Tongue (tissue), 2 donors: ENCODE measurements around the gene ELAVL3. TPM values are rescaled to one million over a fixed set of nuclear protein-coding genes. Genes with fewer than 3 reads are reported as not detected.
"Not testable (repeated sequence)": the region's sequence is repeated elsewhere in the genome, so short reads cannot be mapped to it uniquely, and the experiment has no call there.

Source experiments
- DNase-seq: peaks from one replicate; pipeline ENCODE4 v3.0.0-alpha.2; 2015
- total RNA-seq: library from RNA; depleted of rRNA; stranded (reverse); fragments of >200 nt; gene quantifications from one replicate; pipeline ENCODE4 v1.2.3, GENCODE V29; 2014

Gene ELAVL3
- total RNA-seq, 1 donor from 2014 or later, result 0.31 TPM

DNA sequence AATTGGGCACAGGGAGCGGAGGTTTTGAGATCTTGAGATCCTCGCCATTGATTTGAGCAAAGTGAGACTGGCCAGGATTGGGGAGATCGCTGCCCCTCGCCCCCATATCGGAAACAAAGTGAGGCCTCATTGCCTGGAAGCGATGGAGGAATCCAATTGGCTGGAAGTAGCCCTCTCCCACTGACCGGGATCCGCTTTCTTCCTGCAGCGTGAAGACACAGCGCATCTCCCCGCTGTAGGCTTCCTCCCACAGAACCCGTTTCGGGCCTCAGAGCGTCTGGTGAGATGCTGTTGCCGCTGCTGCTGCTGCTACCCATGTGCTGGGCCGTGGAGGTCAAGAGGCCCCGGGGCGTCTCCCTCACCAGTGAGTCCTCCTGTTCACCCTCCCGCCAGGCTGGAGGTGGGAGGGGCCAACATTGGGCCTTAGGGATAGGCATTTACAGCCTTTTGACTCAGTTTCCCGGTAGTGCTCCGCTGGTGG lies 45.0 kb downstream of the ELAVL3 start:
- DNase-seq, result no peak

GRCh38 chr19:11435057-11435832 lies 45.6 kb downstream of the ELAVL3 start, which contains the start of the genes ODAD3 and PRKCSH:
ODAD3 (minus strand) TSS chr19:11435121; CDS start chr19:11435016, 105 bp downstream.
PRKCSH (plus strand) TSS chr19:11435635; CDS start chr19:11436118, 483 bp downstream.
- DNase-seq, result peak; percentile 100

DNA sequence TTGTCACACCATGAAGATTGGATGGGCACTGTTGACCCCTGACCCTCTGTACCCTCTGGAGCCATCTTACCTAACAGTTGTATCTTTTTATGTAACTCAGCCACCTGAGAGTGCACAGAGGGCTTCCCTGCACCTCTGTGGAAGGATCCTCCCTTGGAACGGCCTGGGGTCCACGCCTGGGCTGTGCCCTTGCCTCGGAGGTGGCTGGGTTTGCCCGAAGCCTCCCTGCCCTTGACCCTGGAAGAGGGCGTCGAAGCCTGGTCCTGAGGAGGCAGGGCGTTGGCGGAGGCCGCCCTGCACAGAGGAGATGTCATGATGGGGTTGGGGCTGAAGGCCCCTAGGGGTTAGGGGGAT lies 46.2 kb downstream of the ELAVL3 start:
- DNase-seq, result no peak

- not testable (repeated sequence) for DNase-seq
Observed at GRCh38 chr19:11433526-11433925, 47.3 kb downstream of the ELAVL3 start.

- DNase-seq, result no peak
Observed at GRCh38 chr19:11426656-11427055, 54.2 kb downstream of the ELAVL3 start.

- DNase-seq, result no peak
Observed at GRCh38 chr19:11425719-11426457, 55.0 kb downstream of the ELAVL3 start.

- DNase-seq, result no peak
Observed at GRCh38 chr19:11423791-11424181, 57.1 kb downstream of the ELAVL3 start.

DNA sequence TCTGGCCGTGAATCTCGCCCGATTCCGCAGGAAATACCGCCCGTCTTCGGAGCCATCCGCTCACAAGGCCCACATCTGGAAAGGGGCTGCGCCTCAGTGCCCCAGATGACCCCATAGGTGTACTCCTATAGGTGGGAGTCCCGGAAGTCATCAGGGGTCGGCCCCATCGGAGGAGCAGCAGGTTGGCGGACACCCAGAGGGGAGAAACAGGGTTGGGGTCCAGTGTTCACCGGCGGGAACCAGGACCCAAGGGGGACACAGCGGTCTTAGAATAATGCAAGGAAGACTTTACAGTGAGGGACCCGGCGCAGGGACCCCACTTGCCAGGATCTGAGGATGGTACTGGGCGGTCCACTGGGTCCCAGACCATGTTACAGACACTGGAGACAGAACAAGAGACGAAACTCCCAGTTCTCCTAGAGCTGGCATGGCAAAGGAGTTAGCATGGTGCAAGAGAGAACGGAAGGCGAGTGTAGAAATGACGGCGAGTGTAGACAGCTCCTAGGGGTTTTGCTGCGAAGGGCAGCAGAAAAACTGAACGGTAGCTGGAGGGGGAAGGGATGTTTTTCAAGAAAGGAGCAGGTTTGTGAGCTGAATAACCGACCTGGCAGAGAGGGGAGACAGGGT lies 57.6 kb downstream of the ELAVL3 start:
- DNase-seq, result no peak

DNA sequence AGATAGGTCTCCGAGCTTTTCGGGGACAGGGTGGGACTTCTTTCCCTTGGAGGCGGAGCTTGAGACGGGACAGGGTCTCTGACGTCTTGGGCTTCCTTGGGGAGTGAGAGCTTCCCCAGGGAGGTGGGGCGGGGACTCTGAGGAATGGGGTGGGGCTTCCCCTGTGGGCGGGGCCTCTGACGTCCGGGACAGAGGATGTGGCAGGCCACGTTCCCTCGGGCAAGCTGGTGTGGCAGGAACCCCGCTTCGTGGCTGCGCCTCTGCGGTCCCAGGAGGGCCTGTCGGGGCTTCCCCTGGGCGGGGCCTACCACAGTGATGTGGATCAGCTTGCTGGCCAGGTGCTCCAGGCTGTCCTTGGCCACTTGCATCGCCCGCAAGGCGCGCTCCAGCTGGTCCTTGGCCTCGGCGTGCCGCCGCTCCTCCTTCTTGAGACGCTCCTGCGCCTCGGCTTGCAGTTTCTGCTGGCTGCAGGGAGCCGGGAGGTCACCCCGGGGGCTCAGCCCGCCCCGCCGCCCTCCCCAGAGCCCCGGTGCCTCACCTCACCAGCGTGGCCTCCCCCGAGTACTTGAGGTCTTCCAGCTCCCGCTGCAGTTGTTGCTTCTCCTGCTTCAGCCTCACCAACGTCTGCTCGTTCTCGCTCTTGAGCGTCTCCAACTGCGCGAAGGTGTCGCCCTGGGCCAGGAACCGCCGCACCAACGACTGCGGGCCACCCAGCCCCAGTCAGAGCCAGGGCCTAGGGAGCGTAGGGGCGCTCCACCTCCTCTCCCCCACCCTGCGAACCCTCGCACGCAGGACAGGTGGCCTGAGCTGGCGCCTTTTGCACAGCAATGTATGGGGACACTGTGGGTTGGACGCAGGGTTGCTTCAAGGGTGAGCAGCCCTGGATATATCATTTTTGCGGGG lies 58.4 kb downstream of the ELAVL3 start:
- DNase-seq, result peak; percentile 46

- no peak for DNase-seq
Observed at GRCh38 chr19:11421371-11422098, 59.3 kb downstream of the ELAVL3 start.

GRCh38 chr19:11420429-11421370 lies 60.1 kb downstream of the ELAVL3 start:
- DNase-seq, result no peak

DNA sequence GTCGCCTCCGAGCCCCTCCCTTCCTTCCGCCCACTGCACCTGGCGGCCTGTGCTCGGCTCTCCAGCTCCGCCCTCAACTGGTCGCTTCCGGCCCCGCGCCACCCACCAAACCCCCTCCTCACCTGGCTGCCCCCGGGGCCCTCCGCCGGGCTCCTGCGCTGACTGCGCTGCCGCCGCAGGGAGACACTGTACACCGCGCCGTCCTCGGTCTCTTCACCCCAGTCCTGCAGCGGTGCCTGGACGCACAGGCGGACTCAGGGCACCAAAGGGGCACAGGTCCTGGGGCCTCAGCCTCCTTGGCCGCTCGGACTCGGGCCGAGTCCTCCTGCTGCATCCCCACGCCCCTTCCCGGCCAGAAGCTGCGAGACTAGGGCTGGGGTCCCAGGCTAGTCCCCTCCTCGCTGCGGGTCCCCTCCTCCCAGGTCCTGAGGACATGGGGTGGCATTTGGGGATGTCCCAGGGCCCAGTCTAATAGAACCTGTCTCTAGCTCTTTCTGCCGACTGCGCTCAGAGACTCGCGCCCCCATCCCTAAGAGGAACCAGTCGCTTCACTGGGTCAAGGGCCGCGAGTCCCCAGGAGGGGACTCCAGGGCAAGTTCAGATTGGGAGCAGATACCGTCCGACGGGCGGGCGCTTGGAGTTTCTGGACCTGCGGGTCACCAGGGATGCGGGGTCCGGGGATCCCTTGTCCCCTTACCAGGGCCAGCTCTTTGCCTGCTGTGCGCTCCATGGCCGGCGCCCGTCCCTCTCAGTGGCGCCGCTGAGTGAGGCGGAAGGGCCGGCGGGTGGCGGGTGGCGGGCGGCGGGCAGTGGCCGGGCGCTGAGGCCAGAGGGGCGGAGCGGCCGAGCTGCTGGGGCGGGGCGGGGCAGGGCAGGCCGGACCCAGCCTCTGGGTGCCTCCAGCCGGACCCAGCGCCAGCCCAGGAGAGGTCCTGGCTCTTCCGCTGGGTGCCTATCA lies 62.0 kb downstream of the ELAVL3 start, which contains the start of gene RGL3:
RGL3 (minus strand) TSS at position 766 of the 958 bp plus-strand sequence; CDS start at position 730, 36 bp downstream.
- no peak for DNase-seq

DNA sequence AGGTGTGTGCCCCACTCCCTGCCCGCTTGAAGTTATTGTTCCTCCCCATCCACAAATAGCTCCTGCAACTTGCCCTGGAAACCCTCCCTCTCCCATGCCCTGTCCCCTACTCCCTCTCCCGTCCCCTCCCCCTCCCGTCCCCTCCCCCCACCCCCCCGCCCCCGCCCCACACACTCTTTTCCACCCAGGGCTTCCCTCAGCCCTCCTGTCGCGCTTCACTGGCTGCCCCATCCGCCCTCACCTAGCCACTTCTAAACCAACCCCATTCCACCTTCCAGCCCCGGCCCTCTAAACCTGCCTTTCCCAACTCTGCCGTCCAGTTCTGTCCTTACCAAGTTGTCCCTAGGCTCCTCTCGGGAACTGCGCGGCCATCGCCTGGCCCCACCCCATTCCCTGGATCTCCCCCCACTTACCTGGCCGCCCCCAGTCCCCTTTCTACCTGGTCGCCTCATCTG lies 62.7 kb downstream of the ELAVL3 start:
- DNase-seq, result no peak

DNA sequence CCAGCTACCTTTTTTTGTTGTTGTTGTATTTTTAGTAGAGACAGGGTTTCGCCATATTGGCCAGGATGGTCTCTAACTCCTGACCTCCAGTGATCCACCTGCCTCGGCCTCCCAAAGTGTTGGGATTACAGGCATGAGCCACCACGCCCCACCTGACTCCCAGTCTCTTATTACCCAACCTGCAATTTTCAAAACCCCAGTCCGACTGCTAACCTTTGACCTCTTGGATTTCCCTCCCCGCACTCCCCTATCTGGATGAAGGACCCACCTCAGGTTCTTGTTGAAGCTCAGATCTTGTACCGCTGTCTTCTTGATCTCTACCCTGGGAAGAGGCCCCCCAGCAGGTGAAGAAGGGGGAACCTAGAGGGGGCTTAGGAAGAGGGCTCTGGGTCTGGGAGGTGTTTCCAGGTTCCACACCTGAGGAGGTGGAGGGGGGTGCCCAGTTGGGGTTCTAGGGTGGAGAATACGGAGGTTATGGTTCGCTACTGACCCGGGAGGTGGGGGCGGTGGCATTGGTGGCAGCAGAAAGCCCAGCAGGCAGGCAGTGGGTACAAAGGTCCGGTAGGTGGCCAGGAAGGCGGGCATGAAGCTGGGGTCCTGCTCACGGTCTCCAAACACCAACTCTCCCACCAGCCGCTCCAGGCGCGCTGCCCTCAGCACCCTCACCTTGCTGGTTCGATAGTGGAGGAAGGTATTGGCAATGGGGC lies 64.3 kb downstream of the ELAVL3 start:
- DNase-seq, result no peak

DNA sequence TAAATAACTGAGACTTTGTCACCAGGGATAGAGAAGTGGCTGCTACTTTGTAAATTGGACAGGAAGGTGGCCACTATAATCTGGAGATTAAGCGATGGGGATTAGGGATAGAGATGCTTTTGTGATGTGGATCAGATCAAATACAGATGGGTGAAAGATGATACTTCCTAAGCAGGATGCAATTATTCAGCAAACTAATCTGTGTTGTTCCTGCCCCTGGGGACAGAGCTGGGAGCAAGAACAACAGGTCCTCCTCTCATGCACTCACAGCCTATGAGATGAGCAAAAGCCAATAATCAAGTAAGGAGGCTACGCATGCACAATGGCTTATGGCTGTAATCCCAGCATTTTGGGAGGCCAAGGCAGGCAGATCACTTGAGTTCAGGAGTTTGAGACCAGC lies 66.3 kb downstream of the ELAVL3 start:
- DNase-seq, result no peak

- no peak for DNase-seq
Observed at GRCh38 chr19:11410682-11411081, 70.2 kb downstream of the ELAVL3 start.

DNA sequence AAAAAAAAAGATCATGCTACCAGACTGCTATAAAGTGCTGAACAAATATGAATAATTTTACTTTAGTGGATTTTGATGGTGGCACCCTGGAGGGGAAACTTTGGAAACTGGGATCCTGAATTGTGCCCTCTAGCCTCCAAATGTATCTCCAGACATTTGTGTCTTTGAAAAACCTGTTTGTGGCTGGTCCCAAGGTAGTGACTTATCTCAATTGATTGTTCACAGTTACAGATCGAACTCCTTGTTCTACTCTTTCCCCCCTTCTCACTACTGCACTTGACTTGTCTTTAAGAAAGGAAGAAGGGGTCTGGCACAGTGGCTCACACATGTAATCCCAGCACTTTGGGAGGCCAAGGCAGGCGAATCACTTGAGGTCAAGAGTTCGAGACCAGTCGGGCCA lies 72.3 kb downstream of the ELAVL3 start:
- DNase-seq, result no peak
